Keratinocyte (primary cell): Measurements from ENCODE around the gene ANXA7.

ENCODE experiments used
- CTCF ChIP-seq, 3 experiments: IDR thresholded peaks in 1 of 3; conservative IDR thresholded peaks in 1 of 3; optimal IDR thresholded peaks in 1 of 3; 2 replicates in 2 of 3; 3 replicates in 1 of 3; pipeline versions ENCODE3 to v1.5.1; 2011; ENCODE audit warnings: low read length in 3 of 3, mild to moderate bottlenecking in 3 of 3, moderate library complexity in 2 of 3, control low read depth in 1 of 3, inconsistent platforms in 1 of 3; ENCODE audit not compliant: insufficient read depth in 2 of 3; ENCODE audit errors: extremely low read depth in 1 of 3
- EZH2 ChIP-seq: IDR thresholded peaks from one replicate; pipeline ENCODE4 v1.6.1; 2012; ENCODE audit warnings: inconsistent platforms, mild to moderate bottlenecking, low read length, moderate library complexity

- TF ChIP-seq CTCF (optimal IDR thresholded peaks at IDR 0.05 in 1 of 3, IDR thresholded peaks at IDR 0.05 in 1 of 3, conservative IDR thresholded peaks at IDR 0.05 in 1 of 3; ENCODE audit: extremely low read depth in 1 of 3, insufficient read depth in 2 of 3, low read length in 3 of 3) (no peak), EZH2 (no peak)
Observed at GRCh38 chr10:73448384-73448783, 34.5 kb upstream of the ANXA7 start.
